ENCODE results near the gene LSAMP.

LSAMP gene

DNA sequence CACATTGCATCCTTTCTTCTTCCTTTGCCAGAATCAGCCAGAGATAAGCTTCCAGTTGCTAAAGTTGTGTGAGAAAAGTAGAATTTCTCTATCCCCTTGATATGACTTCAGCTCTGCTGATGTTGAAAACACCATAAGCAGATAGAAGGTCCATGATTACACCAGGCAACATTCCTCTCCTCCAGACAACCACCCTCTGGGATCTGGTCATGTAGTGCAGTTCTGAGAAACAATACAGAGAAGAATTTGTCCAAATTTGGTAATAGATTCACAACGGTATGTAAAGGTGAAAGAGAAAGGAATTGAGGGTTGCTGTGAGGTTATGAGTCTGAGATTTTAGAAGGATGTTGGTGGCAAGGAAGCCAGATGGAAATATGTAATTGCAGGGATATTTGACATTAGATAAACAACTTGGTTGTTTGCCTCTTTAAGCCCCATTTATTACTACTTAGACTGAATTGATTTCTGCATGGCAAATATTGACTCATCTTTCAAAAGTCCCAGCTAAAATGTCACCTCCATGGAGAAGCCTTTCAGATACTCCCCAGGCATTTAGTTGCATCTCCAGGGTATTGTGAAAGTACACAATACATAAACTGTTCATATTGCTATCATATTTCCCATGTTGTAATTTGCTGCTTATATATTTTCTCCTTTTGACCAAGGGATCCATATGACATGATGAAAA, 687.1 kb downstream of the LSAMP start:
- TF ChIP-seq, protein P1, sequence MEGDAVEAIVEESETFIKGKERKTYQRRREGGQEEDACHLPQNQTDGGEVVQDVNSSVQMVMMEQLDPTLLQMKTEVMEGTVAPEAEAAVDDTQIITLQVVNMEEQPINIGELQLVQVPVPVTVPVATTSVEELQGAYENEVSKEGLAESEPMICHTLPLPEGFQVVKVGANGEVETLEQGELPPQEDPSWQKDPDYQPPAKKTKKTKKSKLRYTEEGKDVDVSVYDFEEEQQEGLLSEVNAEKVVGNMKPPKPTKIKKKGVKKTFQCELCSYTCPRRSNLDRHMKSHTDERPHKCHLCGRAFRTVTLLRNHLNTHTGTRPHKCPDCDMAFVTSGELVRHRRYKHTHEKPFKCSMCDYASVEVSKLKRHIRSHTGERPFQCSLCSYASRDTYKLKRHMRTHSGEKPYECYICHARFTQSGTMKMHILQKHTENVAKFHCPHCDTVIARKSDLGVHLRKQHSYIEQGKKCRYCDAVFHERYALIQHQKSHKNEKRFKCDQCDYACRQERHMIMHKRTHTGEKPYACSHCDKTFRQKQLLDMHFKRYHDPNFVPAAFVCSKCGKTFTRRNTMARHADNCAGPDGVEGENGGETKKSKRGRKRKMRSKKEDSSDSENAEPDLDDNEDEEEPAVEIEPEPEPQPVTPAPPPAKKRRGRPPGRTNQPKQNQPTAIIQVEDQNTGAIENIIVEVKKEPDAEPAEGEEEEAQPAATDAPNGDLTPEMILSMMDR (IDR thresholded peaks at IDR 0.05) = no peak

All from LNCAP (cell line).